HG03025 (cell line): ENCODE data around the gene IRF3.

ENCODE experiments used
- ATAC-seq: cut with Tn5 transposase; IDR thresholded peaks from one replicate; pipeline ENCODE4 v1.9.1; 2021; ENCODE audit warnings: mild to moderate bottlenecking, moderate library complexity; ENCODE audit not compliant: unreplicated experiment, low FRiP score

Gene IRF3

DNA sequence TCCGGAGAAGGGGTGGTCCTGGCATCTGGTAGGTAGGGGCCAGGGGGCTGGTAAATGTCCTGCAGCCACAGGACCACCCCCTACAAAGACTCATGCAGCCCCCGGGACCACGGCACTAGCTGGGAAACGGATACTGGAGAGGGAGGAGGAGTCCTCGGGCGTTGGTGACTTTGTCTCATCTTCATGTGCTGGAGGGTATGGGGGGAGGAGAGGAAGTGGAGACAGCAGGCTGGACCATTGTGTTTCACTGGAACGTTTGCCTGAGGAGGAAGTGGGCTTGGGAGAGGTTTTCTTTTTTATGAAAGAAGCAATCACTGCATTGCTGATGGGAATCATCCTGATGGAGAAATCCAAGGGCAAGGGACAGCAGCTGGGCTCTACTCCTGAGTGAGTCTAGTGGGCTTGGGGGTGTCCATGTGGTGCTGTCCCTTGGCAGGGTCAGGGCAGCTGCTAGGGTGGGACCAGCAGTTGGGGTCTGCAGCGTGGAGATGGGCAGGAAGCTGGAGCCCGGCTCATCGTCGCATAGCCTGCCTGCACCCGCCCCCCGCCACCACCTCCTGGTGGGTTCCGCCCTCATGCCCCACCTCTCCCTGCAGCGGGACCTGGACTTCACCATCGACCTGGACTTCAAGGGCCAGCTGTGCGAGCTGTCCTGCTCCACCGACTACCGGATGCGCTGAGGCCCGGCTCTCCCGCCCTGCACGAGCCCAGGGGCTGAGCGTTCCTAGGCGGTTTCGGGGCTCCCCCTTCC, 22.1 kb upstream of the IRF3 start:
- ATAC-seq = no peak

DNA sequence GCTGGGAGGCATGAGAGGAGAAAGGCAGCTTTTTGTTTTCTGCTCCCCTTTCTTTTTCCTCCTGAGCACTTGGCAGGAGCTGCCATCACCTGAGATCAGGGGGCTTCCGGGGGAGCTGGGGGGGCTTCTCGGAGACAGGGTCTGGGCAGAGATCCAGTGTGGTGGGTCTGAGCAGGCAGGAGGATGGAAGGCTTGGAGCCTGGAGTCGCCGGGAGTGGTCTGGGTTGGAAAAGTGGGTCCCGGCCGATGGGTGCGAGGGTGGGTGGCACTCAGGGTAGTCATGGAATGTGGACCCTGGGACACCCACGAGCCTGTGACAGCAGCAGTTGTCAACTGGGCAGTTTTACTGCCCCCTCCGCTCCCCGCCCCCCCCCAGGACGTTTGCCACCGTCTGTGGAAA, 21.5 kb upstream of the IRF3 start:
- ATAC-seq = no peak

GRCh38 chr19:49686503-49687088, 20.9 kb upstream of the IRF3 start:
- ATAC-seq = no peak

DNA sequence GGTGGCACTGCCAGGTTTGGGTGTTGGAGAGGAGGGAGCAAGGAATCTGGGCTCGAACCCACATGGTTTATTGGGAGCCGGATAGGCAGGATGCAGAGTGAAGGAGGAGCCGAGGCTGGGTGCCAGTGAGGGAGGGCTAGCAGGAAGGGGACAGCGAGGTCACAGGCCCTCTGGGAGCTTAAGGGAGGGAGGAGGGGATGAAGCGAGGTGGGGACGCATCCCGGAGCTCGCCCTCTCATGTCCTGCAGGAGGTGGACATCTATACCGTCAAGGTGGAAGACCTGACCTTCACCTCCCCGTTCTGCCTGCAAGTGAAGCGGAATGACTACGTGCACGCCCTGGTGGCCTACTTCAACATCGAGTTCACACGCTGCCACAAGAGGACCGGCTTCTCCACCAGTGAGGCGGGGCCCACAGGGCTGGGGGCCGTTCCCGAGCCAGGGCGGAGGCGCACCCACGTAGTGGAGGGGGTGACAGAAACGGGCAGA, 20.2 kb upstream of the IRF3 start:
- no peak for ATAC-seq

GRCh38 chr19:49684983-49685553, 19.4 kb upstream of the IRF3 start:
- ATAC-seq = no peak

DNA sequence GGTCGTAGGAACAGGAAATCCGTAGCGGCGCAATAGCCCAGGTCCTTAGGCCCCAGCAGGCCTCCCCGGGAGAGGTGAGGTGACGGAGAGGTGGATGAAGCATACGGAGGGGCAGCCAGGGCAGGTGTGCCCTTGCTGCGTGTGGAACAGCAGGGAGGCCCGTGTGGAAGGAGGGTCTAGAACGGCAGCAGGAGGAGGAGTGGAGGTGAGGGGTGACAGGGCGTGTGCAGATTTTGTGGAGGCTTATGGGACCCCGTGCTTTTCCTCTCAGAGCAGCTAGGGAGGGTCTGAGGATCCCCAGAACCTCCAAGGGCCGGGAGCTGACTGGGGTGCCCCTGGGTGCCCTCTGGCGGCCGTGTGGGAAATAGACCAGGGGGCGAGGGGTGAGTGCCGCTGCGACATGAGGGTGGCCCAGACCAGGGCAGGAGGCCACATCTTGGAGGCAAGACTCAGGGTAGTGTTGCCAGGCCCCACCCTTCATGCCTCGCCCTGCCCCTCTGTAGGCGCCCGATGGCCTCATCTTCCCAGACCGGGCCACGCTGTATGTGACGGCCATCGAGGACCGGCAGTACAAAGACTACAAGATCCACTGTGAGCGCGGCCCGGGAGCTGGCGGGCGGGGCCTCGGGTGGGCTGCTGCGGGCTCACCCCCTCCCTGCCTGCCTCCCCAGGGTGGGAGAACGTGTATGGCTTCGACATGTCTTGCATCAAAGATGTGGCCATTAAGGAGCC, 18.8 kb upstream of the IRF3 start:
- no peak for ATAC-seq

DNA sequence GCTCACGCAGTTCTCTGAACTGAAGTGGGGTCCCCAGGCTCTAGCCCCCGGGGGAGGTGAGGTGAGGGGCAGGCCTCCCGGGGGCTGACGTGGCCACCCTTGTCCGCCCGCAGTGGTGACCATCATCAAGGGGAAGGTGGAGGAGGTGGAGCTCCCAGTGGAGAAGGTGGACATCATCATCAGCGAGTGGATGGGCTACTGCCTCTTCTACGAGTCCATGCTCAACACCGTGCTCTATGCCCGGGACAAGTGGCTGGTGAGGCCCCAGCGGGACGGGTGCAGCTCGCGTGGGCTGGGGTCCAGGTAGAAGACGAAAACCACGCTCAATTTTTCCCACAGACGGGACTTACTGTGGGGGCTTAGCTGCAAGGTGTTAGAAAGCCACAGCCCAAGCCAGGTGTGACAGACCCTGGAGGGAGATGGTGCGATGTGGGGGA, 18.2 kb upstream of the IRF3 start:
- ATAC-seq = no peak

DNA sequence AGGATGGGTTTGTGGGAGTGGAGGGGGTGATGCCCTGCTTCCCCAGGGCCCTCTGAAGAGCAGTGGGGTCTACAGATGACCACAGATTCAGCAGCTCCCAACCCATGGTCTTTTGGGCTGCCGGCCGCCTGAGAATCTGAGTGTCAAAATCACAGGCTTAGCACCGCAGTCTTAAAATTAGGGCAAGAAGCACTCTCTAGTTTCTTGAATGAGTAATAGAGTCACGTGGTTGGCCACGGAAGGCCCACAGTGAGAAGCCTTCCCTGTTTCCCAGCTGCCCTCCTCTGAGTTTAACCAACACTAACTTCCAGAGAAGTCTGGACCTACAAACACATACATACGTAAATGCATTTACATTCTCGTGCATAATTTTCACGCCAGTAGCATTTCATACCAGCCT, 16.6 kb upstream of the IRF3 start:
- no peak for ATAC-seq

DNA sequence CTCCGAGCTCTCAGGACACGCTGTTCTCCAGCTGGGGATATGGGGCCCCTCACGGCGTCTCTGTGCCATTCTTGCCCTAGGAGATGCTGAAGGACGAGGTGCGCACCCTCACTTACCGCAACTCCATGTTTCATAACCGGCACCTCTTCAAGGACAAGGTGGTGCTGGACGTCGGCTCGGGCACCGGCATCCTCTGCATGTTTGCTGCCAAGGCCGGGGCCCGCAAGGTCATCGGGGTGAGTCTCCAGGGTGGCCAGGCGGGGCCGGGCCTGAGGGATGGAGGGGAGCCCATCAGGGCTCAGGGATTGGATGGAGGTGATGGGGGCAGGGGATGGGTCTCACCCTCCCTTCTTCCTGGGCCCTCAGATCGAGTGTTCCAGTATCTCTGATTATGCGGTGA, 16.2 kb upstream of the IRF3 start:
- ATAC-seq = no peak

GRCh38 chr19:49680421-49681351, 15.0 kb upstream of the IRF3 start:
- ATAC-seq = no peak

DNA sequence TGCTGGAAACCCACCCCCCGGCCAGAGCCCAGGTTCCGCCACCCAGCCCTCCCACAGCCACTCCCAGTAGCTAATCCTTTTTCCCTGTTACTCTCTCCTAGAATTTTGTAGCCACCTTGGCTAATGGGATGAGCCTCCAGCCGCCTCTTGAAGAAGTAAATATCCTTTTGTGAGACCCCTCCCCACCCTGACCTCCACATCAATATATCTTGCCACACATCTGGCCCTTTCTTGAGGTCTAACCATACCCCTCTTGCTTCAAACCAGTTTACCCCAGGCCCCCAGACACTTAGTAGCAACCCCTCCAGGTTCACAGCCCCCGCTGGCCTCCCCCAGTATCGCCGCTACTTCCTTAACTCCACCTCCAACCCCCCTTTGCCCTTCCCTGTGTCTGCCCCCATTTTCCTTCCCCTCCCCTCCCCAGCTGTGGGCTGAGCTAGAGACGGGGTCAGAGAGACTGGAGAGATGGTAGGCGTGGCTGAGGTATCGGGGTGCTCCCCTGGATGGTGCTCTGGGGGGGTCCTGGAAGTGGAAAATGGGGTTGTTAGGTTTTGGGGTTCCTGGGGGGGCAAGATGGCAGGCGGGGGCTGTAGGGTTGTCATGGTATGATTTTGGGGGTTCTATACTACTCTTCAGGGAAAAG, 14.2 kb upstream of the IRF3 start:
- ATAC-seq = no peak

- no peak for ATAC-seq
Measured at GRCh38 chr19:49678985-49679770, 13.5 kb upstream of the IRF3 start.

DNA sequence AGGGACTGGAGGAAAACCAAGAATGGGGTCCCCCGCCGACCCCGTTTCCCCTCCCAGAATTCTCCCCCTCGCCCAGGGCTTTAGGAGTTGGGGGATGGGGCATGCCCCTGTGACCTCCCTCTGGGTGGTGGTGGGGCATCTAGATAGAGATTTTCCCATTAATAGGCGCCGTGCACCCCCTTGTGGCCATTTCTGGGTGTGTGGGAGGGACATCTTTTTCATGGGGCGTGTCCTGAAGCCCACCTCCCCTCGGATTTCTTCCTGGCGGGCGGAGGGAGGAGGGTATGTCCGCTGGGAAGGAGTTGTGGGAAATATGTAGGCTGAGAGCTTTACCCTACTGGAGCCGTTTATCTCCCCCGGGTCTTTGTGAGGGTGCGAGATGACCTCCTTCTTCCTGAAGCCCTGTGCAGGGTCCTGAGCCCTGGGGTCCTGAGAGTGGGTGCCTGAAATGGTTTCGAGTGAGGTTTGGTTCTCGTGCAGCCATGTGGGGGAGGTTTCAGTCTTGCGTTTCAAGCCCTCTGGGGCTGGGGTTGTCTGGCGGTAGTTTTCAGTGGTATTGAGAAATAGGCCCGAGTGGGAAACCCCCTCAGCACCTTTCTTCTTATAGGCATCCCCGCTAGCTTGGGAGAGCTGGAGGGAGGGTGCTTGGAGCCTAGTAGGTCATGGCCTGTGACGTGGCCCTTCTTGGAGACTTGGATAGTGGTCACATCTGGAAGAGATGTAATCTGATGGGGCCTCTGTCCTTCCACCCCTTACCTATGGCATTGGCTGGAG, 12.4 kb upstream of the IRF3 start:
- ATAC-seq = no peak

DNA sequence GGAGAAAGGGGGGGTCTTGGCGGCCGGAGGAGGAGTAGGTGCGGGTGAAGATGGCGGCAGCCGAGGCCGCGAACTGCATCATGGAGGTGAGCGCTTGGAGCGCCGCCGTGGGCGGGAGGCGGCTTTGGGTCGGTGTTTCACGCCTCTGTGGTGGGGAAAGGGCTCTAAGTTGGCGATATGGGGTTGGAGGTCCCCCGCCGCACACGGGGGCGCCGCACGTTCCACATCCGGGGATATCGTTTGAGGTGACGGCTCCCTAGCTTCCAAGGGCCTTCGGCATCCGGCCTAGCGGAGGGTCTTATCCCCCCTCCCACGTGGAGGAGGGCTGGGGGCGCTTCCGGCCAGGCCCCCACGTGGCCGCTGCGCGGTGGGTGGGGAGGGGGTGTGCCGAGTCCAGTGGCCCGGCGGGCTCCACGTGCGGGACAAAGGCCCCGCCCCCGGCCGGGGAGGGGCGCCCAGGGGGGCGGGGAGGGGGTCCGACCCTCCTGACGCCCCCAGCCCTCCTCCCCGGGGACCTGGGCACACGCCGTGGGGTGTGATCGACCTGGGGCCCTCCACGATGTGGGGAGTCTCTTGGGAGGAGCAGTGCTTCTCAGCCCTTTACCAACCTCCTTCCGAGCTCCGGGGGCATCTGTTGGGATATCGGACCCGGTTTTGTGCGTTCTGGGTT, 11.7 kb upstream of the IRF3 start, which contains the start of gene PRMT1:
Gene PRMT1 (plus strand): TSS at position 41 of the 670 bp plus-strand sequence. CDS start 10 bp downstream, at position 51.
- ATAC-seq = no peak

- peak; percentile 65 for ATAC-seq
Measured at GRCh38 chr19:49676784-49677230, 11.2 kb upstream of the IRF3 start.

- peak; percentile 19 for ATAC-seq
Measured at GRCh38 chr19:49676136-49676783, 10.6 kb upstream of the IRF3 start.
